ENCODE results near the gene FBXL20. TPM values are rescaled to one million over a fixed set of nuclear protein-coding genes. Genes with fewer than 3 reads are reported as not detected.

The FBXL20 gene
- total RNA-seq, 1 experiment from 2014 or later, result 5.0 TPM

DNA sequence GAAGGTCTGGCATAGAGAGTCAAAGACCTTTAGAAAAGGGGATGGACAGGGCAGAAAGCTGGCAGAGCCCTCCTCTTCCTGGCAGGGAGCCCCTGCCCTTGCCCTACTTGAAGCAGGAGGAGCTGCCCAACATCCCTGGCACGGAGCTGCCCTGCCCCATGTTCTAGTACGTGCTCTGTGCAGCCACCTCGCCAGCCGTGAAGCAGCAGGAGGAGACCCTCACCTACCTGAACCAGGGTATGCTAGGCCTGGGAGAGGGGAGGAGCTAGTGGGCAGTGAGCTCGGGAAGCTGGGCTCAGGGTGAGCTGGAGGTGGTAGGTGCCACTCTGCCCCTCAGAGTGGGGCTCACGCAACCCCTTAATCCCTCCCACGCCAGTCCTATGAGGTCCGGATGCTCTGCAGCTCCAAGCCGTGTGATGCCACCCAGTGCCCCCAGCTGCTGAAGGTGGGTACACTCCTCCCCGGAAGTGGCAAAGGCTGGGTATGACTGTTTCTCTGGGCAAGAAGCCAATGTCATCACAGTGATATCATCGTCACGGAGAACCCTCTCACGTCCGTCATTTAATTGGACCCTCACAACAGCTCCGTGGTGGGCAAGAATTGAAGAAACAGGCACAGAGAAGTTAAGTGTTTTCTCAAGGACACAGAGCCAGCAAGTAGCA lies 163.0 kb downstream of the FBXL20 start:
- intact Hi-C loops (cut with micrococcal nuclease), result loop anchor here (10.0 kb wide), 1 partner anchor 174 kb away; no protein-coding TSS in a partner anchor
- TF ChIP-seq, protein P1, sequence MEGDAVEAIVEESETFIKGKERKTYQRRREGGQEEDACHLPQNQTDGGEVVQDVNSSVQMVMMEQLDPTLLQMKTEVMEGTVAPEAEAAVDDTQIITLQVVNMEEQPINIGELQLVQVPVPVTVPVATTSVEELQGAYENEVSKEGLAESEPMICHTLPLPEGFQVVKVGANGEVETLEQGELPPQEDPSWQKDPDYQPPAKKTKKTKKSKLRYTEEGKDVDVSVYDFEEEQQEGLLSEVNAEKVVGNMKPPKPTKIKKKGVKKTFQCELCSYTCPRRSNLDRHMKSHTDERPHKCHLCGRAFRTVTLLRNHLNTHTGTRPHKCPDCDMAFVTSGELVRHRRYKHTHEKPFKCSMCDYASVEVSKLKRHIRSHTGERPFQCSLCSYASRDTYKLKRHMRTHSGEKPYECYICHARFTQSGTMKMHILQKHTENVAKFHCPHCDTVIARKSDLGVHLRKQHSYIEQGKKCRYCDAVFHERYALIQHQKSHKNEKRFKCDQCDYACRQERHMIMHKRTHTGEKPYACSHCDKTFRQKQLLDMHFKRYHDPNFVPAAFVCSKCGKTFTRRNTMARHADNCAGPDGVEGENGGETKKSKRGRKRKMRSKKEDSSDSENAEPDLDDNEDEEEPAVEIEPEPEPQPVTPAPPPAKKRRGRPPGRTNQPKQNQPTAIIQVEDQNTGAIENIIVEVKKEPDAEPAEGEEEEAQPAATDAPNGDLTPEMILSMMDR (conservative IDR thresholded peaks at IDR 0.05; ENCODE audit: low read depth, low read length), result no peak
- TF ChIP-seq EZH2phosphoT487 (IDR thresholded peaks at IDR 0.05; ENCODE audit: borderline replicate concordance, low read length) (no peak), EZH2 (IDR thresholded peaks at IDR 0.05; ENCODE audit: low read length, unreplicated experiment) (no peak)
- CTCF ChIA-PET, result interaction anchor here (0.6 to 1.7 kb wide), 3 partner anchors 29 to 74 kb away, joined by 3 to 8 read pairs (median 6); no protein-coding TSS in a partner anchor
- DNase-seq (peak; percentile 86), ATAC-seq (peak; percentile 78)
- Histone ChIP-seq H3K27me3 (ENCODE audit: low read length) (no peaks in the 10 kb centered on the region), H3K9ac (ENCODE audit: low read length) (no peak overlapping the region), H4K20me1 (ENCODE audit: low read length) (no peaks in the 10 kb centered on the region), H3K4me2 (ENCODE audit: low read length) (peak overlapping the region; percentile 46), H2AFZ (ENCODE audit: low read length) (peak overlapping the region; percentile 56; the same call in 1 of the 2 replicates), H3K4me1 (ENCODE audit: insufficient read depth, low read length) (peaks cover 11% of the 10 kb centered on the region), H3K79me2 (ENCODE audit: low read length) (no peaks in the 10 kb centered on the region), H3K9me3 (ENCODE audit: low read length) (no peaks in the 10 kb centered on the region), H3K36me3 (ENCODE audit: low read depth, low read length) (no peaks in the 10 kb centered on the region; the same call in 1 of the 2 replicates), H3F3A (ENCODE audit: low read length, unreplicated experiment) (no peaks in the 10 kb centered on the region), H3K4me3 (ENCODE audit: low read length) (peak overlapping the region; percentile 32; the same call in 1 of the 2 replicates), H3K9me2 (replicated peaks; ENCODE audit: low read length) (no peaks in the 10 kb centered on the region), H3K27ac (ENCODE audit: low read length) (no peak overlapping the region)
- BruUV-seq (replicated peaks), result no TSS peak
- POLR2A ChIA-PET (ENCODE audit: unreplicated experiment), result no interaction called here

DNA sequence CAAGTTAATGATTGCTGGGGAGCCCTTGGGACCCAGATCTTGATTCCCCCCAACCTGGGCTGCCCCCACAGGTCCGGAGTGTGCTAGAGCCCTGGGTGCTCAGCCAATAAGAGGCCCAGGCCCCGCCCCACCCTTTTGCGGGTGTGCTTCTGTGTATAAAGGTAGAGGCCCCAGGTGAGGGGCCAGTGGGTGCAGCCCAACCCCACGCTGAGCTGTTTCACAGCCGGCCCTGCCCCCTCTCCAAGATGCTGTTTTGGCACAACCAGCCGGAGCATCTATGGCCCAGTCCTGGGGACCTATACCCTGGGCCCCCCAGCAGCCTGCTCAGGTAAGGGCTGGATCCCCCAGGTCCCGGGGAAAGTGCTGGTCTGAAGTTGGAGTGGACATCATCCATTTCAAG lies 163.8 kb downstream of the FBXL20 start:
- H3K36me3 ChIP-seq (ENCODE audit: low read depth, low read length), result no peaks in the 10 kb centered on the region; the same call in 1 of the 2 replicates
- H3K27ac ChIP-seq (ENCODE audit: low read length), result no peak overlapping the region
- no peaks in the 10 kb centered on the region for H3F3A ChIP-seq (ENCODE audit: low read length, unreplicated experiment)
- ChIA-PET POLR2A (ENCODE audit: unreplicated experiment) (no interaction called here), CTCF (interaction anchor here (0.6 kb wide), 1 partner anchor 160 kb away, joined by 5 read pairs; no protein-coding TSS in a partner anchor)
- ATAC-seq (no peak), DNase-seq (no peak)
- H4K20me1 ChIP-seq (ENCODE audit: low read length), result no peaks in the 10 kb centered on the region
- H3K9me2 ChIP-seq (replicated peaks; ENCODE audit: low read length), result no peaks in the 10 kb centered on the region
- no peak overlapping the region for H3K4me2 ChIP-seq (ENCODE audit: low read length)
- TF ChIP-seq EZH2phosphoT487 (IDR thresholded peaks at IDR 0.05; ENCODE audit: borderline replicate concordance, low read length) (no peak), EZH2 (IDR thresholded peaks at IDR 0.05; ENCODE audit: low read length, unreplicated experiment) (no peak)
- TF ChIP-seq, protein P1 (conservative IDR thresholded peaks at IDR 0.05; ENCODE audit: low read depth, low read length), result no peak
- intact Hi-C loops (cut with micrococcal nuclease), result loop anchor here (10.0 kb wide), 1 partner anchor 173 kb away; no protein-coding TSS in a partner anchor
- no peak overlapping the region for H3K9ac ChIP-seq (ENCODE audit: low read length)
- H3K27me3 ChIP-seq (ENCODE audit: low read length), result no peaks in the 10 kb centered on the region
- no TSS peak for BruUV-seq (replicated peaks)
- no peak overlapping the region for H3K4me3 ChIP-seq (ENCODE audit: low read length)
- no peaks in the 10 kb centered on the region for H3K79me2 ChIP-seq (ENCODE audit: low read length)
- no peaks in the 10 kb centered on the region for H3K9me3 ChIP-seq (ENCODE audit: low read length)
- peaks cover 11% of the 10 kb centered on the region for H3K4me1 ChIP-seq (ENCODE audit: insufficient read depth, low read length)
- H2AFZ ChIP-seq (ENCODE audit: low read length), result no peak overlapping the region

GRCh38 chr17:39236981-39237441 lies 164.4 kb downstream of the FBXL20 start:
- intact Hi-C loops (cut with micrococcal nuclease), result loop anchor here (10.0 kb wide), 1 partner anchor 172 kb away; no protein-coding TSS in a partner anchor
- Histone ChIP-seq H3K27me3 (ENCODE audit: low read length) (no peaks in the 10 kb centered on the region), H3K9ac (ENCODE audit: low read length) (no peak overlapping the region), H3K9me3 (ENCODE audit: low read length) (no peaks in the 10 kb centered on the region), H3F3A (ENCODE audit: low read length, unreplicated experiment) (no peaks in the 10 kb centered on the region), H3K4me2 (ENCODE audit: low read length) (no peak overlapping the region), H3K79me2 (ENCODE audit: low read length) (no peaks in the 10 kb centered on the region), H2AFZ (ENCODE audit: low read length) (no peak overlapping the region), H4K20me1 (ENCODE audit: low read length) (no peaks in the 10 kb centered on the region), H3K27ac (ENCODE audit: low read length) (no peak overlapping the region), H3K36me3 (ENCODE audit: low read depth, low read length) (no peaks in the 10 kb centered on the region; the same call in 1 of the 2 replicates), H3K4me1 (ENCODE audit: insufficient read depth, low read length) (peaks cover 11% of the 10 kb centered on the region), H3K4me3 (ENCODE audit: low read length) (no peak overlapping the region), H3K9me2 (replicated peaks; ENCODE audit: low read length) (no peaks in the 10 kb centered on the region)
- DNase-seq (no peak), ATAC-seq (no peak)
- BruUV-seq (replicated peaks), result no TSS peak
- TF ChIP-seq EZH2phosphoT487 (IDR thresholded peaks at IDR 0.05; ENCODE audit: borderline replicate concordance, low read length) (no peak), EZH2 (IDR thresholded peaks at IDR 0.05; ENCODE audit: low read length, unreplicated experiment) (no peak)
- TF ChIP-seq, protein P1 (conservative IDR thresholded peaks at IDR 0.05; ENCODE audit: low read depth, low read length), result no peak
- ChIA-PET CTCF (interaction anchor here (0.6 kb wide), 1 partner anchor 160 kb away, joined by 5 read pairs; no protein-coding TSS in a partner anchor), POLR2A (ENCODE audit: unreplicated experiment) (no interaction called here)
